MM.1S (cell line): ENCODE results near the gene TMEM26.

ENCODE experiments used
- DNase-seq: peaks from one replicate; pipeline ENCODE4 v3.0.0-alpha.2; 2015
- H2AFZ ChIP-seq: fragments of 300-600 bp; sonication (generic); 2 replicates; pipeline ENCODE4 v1.6.0; 2016; ENCODE audit warnings: antibody characterized with exemption, low read length
- H3F3A ChIP-seq: fragments of 300-600 bp; sonication (generic); 2 replicates; pipeline ENCODE4 v1.6.1; 2016; ENCODE audit warnings: mild to moderate bottlenecking, antibody characterized with exemption, low read length, moderate library complexity, mixed read lengths; ENCODE audit not compliant: insufficient read depth
- H3K27ac ChIP-seq: fragments of 300-600 bp; sonication (generic); 2 replicates; pipeline ENCODE4 v1.5.1; 2016; ENCODE audit warnings: mild to moderate bottlenecking, low read length
- H3K27me3 ChIP-seq: fragments of 300-600 bp; sonication (generic); replicated peaks from 2 replicates; pipeline ENCODE4 v1.6.0; 2016; ENCODE audit warnings: low read length; ENCODE audit not compliant: insufficient read depth
- H3K36me3 ChIP-seq: fragments of 300-600 bp; sonication (generic); replicated peaks from 2 replicates; pipeline ENCODE4 v1.6.1; 2016; ENCODE audit warnings: mild to moderate bottlenecking, low read length, mixed read lengths; ENCODE audit not compliant: insufficient read depth
- H3K4me1 ChIP-seq: fragments of 300-600 bp; sonication (generic); 2 replicates; pipeline ENCODE4 v1.6.1; 2016; ENCODE audit warnings: low read length, mixed read lengths
- H3K4me2 ChIP-seq: fragments of 300-600 bp; sonication (generic); 2 replicates; pipeline ENCODE4 v1.6.0; 2016; ENCODE audit warnings: low read depth, low read length
- H3K4me3 ChIP-seq: fragments of 300-600 bp; sonication (generic); 2 replicates; pipeline ENCODE4 v1.5.1; 2016; ENCODE audit warnings: low read length, mixed read lengths
- H3K79me2 ChIP-seq: fragments of 300-600 bp; sonication (generic); 2 replicates; pipeline ENCODE4 v1.6.1; 2016; ENCODE audit warnings: mixed run types, low read length, mixed read lengths
- H3K9ac ChIP-seq: fragments of 300-600 bp; sonication (generic); 2 replicates; pipeline ENCODE4 v1.6.1; 2016; ENCODE audit warnings: low read length, mixed read lengths
- H3K9me2 ChIP-seq: fragments of 300-600 bp; sonication (generic); replicated peaks from 2 replicates; pipeline ENCODE4 v1.6.1; 2016; ENCODE audit warnings: mild to moderate bottlenecking, low read length, mixed read lengths; ENCODE audit not compliant: insufficient read depth
- H3K9me3 ChIP-seq: fragments of 300-600 bp; sonication (generic); replicated peaks from 2 replicates; pipeline ENCODE4 v1.6.1; 2016; ENCODE audit warnings: mild to moderate bottlenecking, low read length, mixed read lengths; ENCODE audit not compliant: insufficient read depth
- H4K20me1 ChIP-seq: fragments of 300-600 bp; sonication (generic); 2 replicates; pipeline ENCODE4 v1.6.1; 2016; ENCODE audit warnings: mild to moderate bottlenecking, low read length, moderate library complexity, mixed read lengths; ENCODE audit not compliant: insufficient read depth
- CTCF ChIP-seq: fragments of 300-600 bp; sonication (generic); IDR thresholded peaks from 2 replicates; pipeline ENCODE4 v1.5.1; 2016; ENCODE audit warnings: antibody characterized with exemption, low read length, mixed read lengths
- EZH2 ChIP-seq: fragments of 300-600 bp; sonication (generic); optimal IDR thresholded peaks from 2 replicates; pipeline ENCODE3; 2017; ENCODE audit warnings: low read depth, mild to moderate bottlenecking, antibody characterized with exemption, low read length, mixed read lengths
- EZH2phosphoT487 ChIP-seq: fragments of 300-600 bp; sonication (generic); IDR thresholded peaks from 2 replicates; pipeline ENCODE4 v1.6.1; 2018; ENCODE audit warnings: antibody characterized with exemption, low read length

The TMEM26 gene

GRCh38 chr10:61476529-61476928 is 23.3 kb upstream of the TMEM26 start:
- Histone ChIP-seq H3K4me1 (no peaks in the 10 kb centered on the region), H3K9ac (no peak overlapping the region), H3K9me2 (no peaks in the 10 kb centered on the region), H3K9me3 (no peaks in the 10 kb centered on the region), H4K20me1 (no peaks in the 10 kb centered on the region), H3F3A (no peaks in the 10 kb centered on the region), H3K36me3 (no peaks in the 10 kb centered on the region), H3K4me2 (no peak overlapping the region), H3K4me3 (no peak overlapping the region), H2AFZ (no peak overlapping the region), H3K27ac (no peak overlapping the region), H3K27me3 (no peaks in the 10 kb centered on the region), H3K79me2 (no peaks in the 10 kb centered on the region)
- DNase-seq: no peak
- no peak for TF ChIP-seq CTCF
- no peak for TF ChIP-seq EZH2phosphoT487
- no peak for TF ChIP-seq EZH2

- Histone ChIP-seq H3K27me3 (no peaks in the 10 kb centered on the region), H3K9ac (no peak overlapping the region)
- TF ChIP-seq EZH2phosphoT487 (no peak), CTCF (no peak), EZH2 (no peak)
Measured at GRCh38 chr10:61475449-61475873, 22.3 kb upstream of the TMEM26 start.

GRCh38 chr10:61472090-61472674 is 19.0 kb upstream of the TMEM26 start:
- Histone ChIP-seq H3K9ac (no peak overlapping the region), H3K27ac (no peak overlapping the region), H3F3A (no peaks in the 10 kb centered on the region), H3K4me1 (no peaks in the 10 kb centered on the region), H3K4me2 (no peak overlapping the region), H3K27me3 (no peaks in the 10 kb centered on the region), H2AFZ (no peak overlapping the region), H4K20me1 (no peaks in the 10 kb centered on the region), H3K9me2 (no peaks in the 10 kb centered on the region), H3K4me3 (no peak overlapping the region), H3K79me2 (no peaks in the 10 kb centered on the region), H3K9me3 (no peaks in the 10 kb centered on the region), H3K36me3 (no peaks in the 10 kb centered on the region)
- no peak for DNase-seq
- TF ChIP-seq EZH2phosphoT487 (no peak), CTCF (no peak), EZH2 (no peak)

More at GRCh38 chr10:61475449-61475873, 22.3 kb upstream of the TMEM26 start:
- Histone ChIP-seq H2AFZ (no peak overlapping the region), H3K9me3 (no peaks in the 10 kb centered on the region), H3K27ac (no peak overlapping the region), H3K79me2 (no peaks in the 10 kb centered on the region), H4K20me1 (no peaks in the 10 kb centered on the region), H3K4me3 (no peak overlapping the region), H3K9me2 (no peaks in the 10 kb centered on the region), H3K4me2 (no peak overlapping the region), H3F3A (no peaks in the 10 kb centered on the region), H3K36me3 (no peaks in the 10 kb centered on the region), H3K4me1 (no peaks in the 10 kb centered on the region)
- no peak for DNase-seq
